GM19043 (cell line): ENCODE measurements around the gene ADGRF1.
"Not testable (repeated sequence)": the region's sequence is repeated elsewhere in the genome, so short reads cannot be mapped to it uniquely, and the experiment has no call there.

Experiments
- ATAC-seq: cut with Tn5 transposase; IDR thresholded peaks from one replicate; pipeline ENCODE4 v1.9.1; 2021; ENCODE audit warnings: low read depth; ENCODE audit not compliant: unreplicated experiment

Gene ADGRF1

DNA sequence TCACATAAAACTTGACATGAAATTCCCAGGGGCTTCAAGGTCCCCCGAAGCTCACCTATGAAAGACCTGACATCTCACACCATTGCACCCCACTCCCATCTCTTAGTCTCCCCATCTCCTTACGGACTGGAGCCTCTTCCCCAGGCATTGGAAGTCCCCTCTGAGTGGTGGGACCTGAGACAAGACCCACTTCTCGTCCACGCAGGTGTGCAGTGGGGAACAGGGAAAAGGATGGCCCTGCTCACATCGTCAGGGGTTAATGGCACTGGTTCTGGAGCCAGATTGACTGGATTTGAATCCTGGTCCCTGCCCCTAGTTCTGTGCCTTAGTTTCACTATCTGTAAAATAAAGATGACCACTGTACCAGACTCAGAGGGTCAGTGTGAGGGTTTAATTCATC is 15.5 kb downstream of the ADGRF1 start:
- ATAC-seq, result no peak

DNA sequence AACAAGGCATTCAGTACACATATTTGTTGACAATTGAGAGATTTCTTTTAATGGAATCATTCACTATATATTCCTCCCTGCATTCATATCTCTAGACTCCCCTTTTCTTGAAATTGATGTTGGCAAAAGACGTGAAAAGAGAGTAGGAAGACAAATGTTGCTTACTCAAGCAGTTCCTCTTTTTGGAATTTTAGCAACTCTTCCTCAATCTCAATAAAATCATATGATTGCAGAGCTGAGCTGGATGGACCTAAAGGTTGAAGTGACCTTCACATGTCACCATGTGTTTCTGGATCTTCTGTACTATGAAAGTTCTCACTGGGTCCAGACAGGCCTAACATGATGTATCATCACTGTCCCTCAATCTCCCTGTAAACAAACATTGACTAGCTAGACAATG is 18.6 kb downstream of the ADGRF1 start:
- ATAC-seq, result no peak

DNA sequence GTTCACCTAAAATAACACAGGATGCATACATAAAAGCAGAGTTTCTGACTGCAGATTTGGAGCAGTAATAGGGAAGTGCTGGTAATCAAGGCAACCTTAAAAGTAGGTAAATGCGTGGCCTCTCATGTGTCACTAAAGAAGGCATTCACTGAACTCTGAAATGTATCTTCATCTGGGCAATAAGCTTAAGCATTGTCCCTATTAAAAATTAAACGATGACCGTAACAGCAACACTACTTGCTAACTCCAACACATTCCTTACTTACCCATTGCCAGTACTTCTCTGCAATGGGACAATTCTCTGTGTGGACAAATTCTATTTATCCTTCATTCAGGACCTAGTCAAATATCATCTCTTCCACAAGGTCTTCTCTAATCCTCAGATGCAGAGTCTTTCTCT is 19.9 kb downstream of the ADGRF1 start:
- ATAC-seq, result no peak

DNA sequence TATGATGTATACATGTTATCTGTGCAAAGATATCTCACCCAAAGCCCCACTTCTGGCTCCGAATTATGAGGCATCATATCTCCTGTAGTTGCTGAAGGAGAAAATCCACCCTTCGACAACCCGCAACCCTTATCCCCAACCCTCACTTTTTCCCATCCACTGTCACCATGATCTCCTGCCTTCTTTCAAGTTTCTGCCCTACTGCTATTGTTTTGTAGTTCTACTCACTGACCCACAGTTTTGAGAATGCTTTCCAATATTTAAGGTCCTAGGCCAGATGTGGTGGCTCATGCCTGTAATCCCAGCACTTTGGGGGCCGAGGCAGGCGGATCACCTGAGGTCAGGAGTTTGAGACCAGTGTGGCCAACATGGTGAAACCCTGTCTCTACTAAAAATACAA is 22.2 kb downstream of the ADGRF1 start:
- no peak for ATAC-seq

DNA sequence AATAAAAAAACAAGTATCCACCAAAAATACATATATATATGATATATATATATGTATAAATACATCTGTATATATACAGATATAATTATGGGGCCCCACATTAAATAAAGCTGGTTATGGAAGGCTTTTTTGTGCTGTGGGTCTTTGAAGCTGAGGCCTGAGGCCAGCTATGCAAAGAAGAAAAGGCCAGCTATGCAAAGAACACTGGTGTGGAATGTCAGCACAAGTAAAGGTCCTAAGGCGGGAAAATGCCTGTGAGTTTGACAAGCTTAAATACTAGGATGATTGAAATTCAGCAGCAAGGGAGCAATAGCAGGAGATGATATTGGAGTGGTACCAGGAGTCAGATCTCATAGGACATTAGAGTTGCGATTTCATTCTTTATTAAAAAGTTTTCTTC is 25.2 kb downstream of the ADGRF1 start:
- no peak for ATAC-seq

DNA sequence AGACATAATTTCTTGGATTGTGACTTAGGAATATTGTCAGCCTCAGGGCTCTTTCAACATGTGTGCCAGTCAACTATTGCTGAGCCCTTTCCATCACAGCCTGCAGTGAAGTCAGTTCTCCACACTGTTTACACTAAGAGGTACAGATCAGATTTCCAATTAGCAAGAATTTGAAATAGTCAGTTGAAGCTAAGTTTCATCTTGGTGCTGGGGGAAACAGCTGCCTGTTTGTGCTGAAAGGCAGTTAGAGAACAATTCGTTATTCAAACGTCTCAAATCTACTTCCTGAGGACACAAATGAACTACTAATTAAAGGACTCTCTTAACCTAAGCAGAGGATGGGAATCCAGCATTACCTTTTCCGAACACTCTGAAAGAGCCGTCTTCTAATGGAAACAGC is 25.9 kb downstream of the ADGRF1 start:
- ATAC-seq, result no peak

DNA sequence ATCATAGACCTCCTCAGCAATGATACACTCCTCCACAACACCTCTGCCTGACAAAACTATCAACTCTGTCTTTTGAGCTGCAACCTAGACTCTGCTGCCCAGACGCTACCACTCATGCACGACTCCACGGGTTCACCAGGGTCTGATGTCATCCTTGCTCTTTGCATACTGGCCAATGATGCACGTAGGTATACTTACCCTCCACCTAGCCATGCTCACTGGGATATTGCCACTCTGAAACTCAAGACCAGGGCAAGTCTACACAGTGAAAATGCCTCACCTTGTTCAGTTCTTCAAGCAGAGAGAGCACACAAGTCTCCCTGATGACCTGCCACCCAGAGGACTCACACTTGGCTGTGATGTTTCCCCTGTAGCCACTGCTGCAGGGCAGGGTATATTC is 27.7 kb downstream of the ADGRF1 start:
- ATAC-seq, result no peak

DNA sequence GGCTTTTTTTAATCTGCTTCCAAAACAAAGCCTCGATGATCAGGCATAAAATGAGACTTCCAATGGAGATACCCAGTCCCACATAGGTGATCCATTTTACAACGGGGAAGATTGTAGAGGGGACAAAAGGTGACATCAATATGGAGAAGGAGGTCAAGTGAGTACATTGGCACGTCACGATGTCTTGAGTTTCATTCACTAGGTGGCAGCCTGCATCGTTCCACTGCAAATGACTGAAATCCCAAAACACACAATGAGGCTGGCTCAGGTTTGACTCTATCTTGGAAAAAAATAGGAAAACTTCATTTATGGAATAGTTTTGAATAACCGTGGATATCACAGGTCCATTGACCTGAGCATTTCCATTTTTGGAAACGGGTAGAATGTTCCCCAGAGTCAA is 32.5 kb downstream of the ADGRF1 start:
- no peak for ATAC-seq

DNA sequence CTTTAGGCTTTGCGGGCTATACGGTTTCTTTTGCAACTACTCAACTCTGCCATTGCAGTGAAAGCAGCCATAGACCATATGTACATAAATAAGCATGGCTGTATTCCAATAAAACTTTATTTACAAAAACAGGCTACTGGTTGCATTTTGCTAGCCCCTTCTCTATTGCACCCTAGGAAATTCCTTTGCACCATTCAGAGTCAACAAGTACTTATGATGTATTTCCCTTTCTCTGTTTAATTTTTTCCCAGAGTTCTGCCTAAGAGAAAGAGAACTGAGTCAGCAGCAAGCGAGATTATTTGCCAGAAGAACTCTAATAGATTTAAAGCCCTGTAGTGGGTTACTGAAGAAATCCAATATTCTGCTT is 33.8 kb downstream of the ADGRF1 start:
- no peak for ATAC-seq

DNA sequence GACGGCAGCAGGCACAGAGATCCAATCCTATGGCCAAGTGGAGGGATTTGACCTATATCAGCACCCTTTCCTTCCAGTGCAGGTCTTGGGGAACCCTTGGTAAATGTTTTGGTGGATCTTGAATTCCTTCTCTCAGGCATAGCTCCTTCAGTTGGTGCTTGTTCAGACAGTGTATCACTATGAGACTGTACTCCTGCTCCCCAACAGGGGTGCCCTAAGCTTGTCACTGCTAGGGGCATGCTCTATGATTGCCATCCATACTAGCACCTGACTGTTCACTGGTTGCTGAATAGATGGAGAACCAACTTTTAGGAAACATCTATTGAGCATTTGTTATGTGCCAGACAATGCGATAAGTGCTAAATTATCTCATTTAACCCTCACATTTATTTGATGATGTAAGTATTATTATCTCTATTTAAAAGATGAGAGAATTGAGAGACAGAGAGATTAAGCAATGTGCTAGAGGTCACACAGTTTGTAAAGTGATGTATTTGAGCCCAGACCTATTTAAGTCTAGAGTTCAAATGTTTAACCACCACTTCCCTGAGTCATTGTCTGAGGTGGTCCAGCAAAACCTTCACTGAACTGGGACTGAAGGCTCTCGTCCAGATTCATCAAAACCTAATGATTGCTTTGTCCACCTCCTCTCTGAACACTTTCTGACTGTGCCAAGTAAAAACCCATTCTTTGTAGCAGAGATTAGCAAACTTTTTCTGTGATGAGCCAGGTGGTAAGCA is 34.3 kb downstream of the ADGRF1 start:
- no peak for ATAC-seq

DNA sequence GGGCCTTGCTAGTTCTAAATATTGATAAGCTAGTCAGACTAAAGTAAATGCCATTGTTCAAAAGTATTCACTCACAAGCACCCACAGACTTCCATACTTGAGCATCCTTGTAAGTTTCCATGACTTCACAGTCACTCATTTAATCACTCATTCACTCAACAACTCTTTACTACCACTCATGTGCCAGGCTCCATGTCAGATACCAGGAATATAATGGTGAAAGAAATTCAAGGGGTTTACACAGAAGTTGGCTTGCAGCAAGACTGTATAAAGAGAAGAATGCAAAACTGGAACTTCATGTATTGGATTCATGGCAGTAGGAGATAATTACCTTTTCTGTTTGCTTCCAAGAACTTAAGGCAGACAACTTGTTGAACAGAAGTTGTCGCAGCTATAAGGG is 36.6 kb downstream of the ADGRF1 start:
- ATAC-seq, result no peak

DNA sequence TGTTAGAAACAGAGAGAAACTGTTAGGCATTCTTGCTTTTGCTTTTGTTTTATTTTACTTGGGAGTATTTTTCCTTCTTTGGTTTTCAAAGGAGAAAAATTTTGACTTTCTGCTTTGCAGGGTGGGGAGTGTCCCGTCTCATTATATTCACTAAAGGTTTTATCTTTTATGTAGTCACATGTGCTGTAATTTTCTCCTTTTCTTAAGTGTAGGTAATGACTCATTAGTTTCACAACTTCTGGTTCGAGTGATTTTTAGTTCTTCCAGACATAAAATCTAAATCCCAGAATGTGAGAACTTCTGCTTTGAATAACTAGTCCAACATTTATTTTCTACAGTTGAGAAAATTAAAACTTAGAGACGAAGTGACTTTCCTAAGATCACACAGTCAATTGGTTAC is 37.7 kb downstream of the ADGRF1 start:
- no peak for ATAC-seq

DNA sequence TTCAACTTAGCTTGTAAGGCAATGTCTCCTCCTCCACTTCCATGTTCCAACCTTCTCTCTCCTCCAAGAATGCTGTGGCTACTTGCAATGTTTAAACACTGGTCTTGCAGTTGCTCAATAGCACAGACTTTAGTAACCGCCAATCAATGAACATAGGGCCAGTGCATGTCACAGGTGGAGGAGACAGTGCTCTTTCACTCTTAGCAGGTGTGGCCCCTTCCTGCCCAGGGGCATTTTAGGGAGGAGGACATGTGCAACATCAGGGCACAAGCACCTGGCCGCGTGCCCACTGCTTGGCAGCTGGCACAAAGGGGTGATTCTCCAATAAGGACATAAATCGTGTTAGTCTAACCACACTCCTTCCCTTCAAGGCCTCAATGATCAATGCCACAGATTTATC is 41.3 kb downstream of the ADGRF1 start:
- no peak for ATAC-seq

DNA sequence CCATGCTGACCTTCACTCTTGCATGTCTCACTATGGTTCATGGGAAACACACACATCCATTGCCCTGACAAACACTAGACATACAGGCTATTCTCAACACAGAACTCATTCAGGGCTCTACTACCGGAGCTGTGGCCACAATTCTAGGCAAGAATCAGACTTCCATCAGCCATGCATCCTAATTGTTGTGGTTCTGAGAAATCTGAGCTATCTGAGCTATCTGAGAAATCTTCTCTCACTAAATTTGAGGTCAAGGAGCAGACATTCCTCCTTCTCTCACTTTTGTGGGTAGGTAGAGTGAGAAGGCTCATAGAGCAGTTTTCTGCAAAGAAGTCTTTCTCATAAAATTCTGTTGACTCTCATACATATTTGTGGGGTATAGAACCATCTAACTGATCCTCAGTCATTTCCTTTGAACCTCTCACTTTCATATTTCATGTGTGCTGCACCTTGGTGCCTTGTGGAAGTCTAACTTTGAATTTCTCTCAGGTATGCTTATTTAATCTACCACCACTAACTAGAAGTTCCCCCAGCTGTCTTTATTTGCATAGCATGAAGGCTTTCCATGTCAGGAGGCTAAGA is 43.6 kb downstream of the ADGRF1 start:
- ATAC-seq, result no peak

DNA sequence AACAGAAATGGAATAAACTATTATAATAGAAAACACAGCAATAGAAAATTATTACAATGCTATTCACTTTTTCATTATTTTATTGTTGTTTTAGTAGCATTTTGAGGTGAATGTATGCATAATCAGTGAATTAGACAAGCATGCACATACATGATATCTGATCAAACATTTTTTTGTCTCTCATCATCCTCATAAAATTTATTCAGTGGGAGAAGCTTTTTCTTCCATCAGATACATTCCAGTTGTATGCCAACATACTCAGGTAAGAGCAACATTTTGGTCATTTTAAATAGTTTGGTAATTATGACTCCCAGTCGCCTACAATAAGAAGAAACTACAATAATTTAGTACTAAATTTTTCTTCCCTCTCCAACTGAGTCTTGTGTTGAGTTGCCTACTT is 44.5 kb downstream of the ADGRF1 start:
- ATAC-seq, result no peak

DNA sequence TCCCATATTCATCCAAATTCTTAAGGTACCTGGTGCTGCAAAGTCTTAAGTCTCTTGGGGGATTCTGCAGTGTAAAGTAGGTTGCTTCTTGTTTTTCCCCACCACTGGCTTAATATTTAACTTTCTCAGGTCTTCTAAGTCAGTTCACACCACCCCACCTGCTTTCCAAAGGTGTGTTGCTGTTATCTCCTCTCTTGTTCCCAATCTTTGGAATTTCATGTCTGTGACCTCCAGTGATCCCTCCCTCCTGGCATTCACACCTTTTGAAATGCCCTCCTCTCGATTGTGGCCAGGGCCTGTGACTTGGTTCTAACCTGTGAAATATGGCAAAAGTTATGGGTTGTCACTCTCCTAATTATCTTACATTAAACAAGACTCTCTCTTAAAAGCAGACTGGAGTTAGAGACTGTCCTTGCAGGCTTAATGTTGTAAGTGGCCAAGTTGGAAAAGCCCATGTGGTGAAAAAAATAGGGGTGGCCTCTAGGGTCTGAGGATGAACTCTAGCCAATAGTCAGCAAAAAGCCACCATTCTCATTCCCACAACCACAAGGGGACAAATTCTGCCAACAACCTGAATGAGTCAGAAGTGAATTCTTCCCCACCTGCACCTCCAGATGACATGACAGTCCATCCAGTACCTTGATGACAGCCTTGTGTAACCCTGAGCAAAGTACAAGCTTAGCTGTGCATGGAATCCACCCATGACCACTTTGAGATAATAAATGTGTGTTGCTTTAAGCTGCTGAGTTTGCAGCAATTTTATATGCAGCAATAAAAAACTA is 45.1 kb downstream of the ADGRF1 start:
- no peak for ATAC-seq

DNA sequence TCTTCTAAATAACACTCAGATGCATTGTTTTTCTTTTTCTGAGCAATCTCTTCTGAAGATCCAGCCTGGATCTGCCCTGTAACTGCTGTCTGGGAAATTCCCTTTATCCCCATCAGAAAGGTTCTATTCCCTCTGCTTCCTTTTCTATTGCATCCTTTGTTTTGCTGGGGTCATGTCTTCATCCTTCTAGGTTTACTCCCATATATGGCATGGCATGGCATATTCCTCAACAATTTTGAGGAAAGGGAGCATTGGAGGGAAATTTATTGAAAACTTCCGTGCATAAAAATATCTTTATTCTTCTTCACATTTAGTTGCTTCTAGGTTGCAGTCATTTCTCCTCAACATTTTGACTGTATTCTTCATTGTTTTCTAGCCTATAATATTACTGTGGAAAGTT is 47.2 kb downstream of the ADGRF1 start:
- no peak for ATAC-seq

DNA sequence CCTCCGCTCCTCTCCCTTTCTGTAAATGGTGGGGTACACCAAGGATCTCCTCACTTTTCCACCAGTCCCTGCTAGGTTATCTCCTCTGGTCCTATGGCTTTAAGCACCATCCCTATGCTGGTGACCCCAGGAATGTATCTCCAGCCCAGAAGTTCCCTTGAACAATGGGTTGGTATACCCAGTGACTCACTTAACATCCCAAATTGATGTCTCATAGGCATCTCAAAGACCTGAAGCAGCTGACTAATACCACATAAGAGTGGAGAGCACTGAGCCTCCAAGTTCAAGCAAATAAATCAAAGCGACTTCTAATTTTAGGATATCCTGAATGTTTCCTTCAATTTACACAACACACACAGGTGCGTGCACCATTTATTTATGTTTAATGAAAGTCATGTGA is 48.3 kb downstream of the ADGRF1 start:
- ATAC-seq, result no peak

DNA sequence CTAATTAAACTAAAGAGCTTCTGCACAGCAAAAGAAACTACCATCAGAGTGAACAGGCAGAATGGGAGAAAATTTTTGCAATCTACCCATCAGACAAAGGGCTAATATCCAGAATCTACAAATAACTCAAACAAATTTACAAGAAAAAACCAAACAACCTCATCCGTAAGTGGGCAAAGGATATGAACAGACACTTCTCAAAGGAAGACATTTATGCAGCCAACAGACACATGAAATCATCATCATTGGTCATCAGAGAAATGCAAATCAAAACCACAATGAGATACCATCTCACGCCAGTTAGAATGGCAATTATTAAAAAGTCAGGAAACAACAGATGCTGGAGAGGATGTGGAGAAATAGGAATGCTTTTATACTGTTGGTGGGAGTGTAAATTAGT is 49.7 kb downstream of the ADGRF1 start:
- not testable (repeated sequence) for ATAC-seq

DNA sequence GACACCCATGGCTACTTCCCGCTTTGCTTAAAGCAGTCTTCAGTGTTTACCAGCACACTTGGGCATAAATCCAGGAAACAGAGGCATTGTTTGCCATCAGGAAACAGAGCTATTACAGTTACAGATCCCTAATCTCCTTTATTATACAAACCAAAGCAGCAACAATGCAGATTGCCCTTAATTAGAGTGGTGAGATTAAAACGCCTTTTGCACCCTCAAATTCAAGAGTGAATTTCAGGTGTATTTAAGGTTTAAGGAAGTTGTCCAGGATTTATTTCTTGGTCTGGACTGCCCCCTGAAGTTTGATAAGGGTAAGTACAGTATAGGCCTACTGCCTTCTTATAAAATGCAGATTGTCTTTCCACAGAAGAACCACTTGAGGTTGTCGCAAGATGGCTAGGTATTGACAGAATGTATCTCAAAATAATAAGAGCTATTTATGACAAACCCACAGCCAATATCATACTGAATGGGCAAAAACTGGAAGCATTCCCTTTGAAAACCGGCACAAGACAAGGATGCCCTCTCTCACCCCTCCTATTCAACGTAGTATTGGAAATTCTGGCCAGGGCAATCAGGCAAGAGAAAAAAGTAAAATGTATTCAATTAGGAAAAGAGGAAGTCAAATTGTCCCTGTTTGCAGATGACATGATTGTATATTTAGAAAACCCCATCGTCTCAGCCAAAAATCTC is 51.2 kb downstream of the ADGRF1 start:
- ATAC-seq, result not testable (repeated sequence)

DNA sequence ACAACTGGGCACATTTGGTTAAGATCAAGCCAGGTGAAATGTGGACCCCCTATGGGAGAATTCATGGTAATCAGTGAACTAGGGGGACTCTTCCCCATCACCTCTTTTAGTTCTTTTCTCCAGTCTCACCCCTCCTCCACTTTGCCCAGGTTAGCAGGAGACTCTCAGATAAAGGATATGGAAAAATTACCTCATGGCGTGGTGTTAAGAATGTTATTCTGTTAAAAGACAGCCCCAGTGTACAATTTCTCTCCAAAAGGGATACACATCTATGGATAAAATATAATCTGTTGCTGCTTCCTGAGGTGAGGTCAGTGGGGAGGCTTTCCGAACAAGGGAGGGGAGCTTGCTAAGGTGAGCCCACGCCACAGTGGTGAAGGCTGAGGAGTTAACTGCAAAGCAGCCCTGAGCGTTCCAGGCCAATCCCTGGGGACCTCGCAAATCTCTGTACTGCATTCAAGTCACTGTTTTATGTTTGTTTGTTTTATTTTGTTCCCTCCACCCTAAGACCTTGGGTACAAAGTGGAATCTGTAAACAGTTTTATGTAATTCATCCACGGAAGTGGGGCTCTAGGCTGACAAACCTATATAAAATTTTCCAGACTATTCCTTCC is 52.0 kb downstream of the ADGRF1 start:
- no peak for ATAC-seq
